ENCODE measurements around the gene METTL6.
A peak's percentile ranks its signal among the peaks of the same experiment; 100 is the strongest.
"Not testable (repeated sequence)": the region's sequence is repeated elsewhere in the genome, so short reads cannot be mapped to it uniquely, and the experiment has no call there.

Gene METTL6

DNA sequence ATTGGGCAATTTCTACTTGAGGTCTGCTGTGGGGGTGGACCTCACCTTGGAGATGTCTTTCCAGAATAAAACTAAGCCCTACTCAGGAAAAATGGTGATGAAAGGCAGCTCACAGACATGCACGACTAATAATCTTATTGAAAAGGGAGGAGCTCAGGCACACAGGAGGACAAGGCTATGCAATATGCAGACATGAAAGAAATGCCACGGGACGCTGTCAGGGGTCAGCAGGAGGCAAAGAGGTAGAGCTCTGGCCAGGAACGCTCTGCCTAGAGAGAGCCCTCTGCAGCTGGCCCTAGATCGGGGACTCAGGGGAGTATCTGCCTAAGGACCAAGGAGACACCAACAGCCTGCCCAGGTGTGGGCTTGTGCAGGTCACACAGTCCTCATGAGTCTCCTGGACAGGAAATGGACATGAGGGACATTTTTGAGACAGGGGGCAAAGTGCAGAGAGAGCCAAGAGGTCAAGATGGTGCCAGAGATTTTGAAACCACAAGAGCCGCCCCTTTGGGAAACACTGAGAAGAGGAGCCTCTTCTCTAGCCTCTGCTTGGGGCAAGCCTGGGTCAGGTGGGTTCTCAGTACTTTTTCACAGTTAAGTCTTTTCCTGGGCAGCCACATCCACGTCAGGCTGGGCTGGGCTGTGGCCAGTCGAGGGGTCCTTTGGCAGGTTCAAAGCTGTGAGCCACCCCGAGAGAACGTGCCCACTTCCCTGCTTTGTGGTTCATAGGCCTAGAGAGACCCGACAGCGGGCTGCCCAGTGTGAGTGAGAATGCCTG lies 23.3 kb upstream of the METTL6 start:
- no peak for DNase-seq

- no peak for DNase-seq
These were observed 22.3 kb upstream of the METTL6 start for GRCh38 chr3:15449489-15450224.

DNA sequence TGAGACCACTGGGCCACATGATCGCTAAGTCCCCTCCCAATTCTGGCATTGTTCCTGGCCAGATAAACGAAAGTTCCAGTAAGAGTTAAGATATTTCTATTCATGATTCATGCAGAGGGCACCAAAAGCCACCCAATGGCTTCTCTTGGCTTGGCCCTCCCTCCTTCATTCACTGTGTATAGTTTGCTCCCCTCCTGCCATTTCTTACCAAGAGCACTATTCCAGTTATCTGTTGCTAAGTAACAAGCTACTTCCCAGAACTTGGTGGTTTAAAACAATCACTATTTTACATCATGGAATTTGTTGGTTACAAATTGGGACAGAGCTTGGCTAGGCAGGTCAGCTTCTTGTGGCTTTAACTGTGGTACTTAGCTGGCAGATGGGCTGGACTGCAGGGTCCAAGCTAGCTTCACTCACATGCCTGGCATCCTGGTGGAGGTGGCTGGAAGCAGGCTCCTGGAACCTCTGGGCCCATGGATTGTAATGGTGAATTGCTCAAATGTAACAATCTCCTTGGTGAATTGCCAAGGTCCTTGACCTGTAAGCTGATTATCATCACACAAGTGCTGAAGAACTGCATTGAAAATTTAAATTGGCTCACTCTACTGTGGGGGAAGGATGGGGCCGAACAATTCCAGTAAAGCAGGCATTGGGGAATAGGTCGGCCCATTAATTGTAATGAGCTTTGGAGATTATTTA lies 16.6 kb upstream of the METTL6 start:
- DNase-seq, result no peak

- DNase-seq, result no peak
These were observed 13.5 kb upstream of the METTL6 start for GRCh38 chr3:15440891-15441290.

- DNase-seq, result peak; percentile 18
These were observed 12.1 kb upstream of the METTL6 start for GRCh38 chr3:15439476-15439875.

DNA sequence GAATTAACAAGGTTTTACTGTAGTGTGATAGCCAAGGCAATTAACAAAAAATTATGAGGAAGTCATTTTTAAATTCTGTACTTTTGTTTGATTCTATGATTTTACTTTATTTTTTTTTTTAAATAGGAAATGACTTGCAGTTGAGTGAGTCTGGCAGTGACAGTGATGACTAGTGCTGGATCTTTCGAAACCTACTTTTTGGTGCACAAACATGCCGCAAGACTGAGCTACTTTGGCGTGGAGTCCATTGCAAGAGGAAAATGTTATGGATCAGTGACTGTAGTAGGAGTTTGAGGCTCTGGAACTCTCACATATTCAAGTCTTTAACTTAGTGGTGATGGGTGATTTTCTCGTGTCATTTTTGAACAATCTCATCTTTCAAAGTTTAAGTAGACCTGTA lies 11.6 kb upstream of the METTL6 start:
- no peak for DNase-seq

DNA sequence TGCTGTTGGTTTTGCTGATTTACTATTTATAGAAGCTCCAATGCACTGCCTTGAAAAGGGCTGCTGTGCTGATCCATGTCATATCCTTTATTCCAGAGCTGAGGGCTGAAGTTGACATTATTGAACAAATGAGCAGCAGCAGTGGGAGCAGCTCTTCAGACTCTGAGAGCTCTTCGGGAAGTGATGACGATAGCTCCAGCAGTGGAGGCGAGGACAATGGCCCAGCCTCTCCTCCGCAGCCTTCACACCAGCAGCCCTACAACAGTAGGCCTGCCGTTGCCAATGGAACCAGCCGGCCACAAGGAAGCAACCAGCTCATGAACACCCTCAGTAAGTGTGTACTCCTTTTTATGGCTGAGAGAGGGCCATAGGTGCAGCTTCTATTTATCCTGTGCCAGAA lies 8.9 kb upstream of the METTL6 start:
- no peak for DNase-seq

- no peak for DNase-seq
These were observed 7.4 kb upstream of the METTL6 start for GRCh38 chr3:15434756-15435155.

GRCh38 chr3:15433531-15433930 lies 6.2 kb upstream of the METTL6 start:
- DNase-seq, result no peak

DNA sequence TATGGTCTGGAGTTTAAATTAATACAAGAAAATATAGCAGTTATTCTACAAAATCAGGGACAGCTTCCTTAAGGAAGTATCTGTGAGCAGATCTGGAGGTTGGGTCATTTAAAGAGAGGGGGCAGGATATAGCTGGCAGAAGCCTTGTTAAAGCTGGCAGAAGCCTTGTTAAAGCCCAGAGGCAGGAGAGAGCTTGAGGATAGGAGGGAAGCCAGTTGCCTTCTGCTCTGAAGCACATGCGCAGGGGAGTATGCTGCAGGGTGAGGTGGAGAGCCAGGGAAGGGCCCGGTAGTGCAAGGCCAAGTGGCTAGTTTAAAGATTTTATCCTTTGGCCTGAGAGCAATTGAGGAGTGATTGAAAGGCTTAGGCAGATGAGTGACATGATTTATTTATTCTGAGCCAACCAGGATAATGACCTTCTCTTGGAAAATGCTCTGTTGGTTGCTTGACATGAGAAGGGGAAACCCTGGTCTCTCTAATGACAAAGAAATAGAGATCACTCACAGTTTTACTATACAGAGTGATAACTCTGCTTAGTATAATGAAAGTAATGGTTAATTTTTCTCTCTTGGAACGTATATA lies 4.0 kb upstream of the METTL6 start:
- DNase-seq, result no peak

- DNase-seq, result no peak
These were observed 3.3 kb upstream of the METTL6 start for GRCh38 chr3:15430624-15431023.

GRCh38 chr3:15429080-15429479 lies 1.7 kb upstream of the METTL6 start:
- DNase-seq, result no peak

GRCh38 chr3:15428539-15428938 lies 1.2 kb upstream of the METTL6 start:
- DNase-seq, result peak; percentile 32

GRCh38 chr3:15427981-15428380 lies 637 bp upstream of the METTL6 start:
- no peak for DNase-seq

DNA sequence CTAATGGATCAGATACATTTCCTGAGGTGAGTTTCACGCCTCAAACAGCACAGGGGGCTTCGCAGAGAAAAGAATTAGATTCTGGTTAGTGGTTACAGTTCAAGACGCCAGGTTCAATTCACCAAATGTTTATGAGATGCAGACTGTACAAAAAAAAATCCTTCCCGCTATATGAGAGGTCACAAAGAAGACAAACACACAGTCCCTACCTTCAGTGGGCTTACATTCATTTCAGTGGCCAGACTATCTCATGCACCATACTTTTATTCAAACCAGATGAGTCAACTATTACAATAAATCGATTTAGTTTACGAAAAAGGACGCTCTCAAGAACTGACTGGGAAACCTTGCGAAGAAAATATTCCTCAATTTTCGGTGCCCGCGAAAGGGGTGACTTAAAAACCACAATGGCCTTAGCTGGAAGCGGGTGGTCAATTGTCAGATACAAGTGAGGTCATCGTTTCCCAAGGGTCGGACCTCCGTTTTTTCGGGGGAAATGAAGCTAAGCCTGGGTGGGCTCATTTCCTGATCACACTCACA lies 695 bp downstream of the METTL6 start:
- DNase-seq, result no peak

DNA sequence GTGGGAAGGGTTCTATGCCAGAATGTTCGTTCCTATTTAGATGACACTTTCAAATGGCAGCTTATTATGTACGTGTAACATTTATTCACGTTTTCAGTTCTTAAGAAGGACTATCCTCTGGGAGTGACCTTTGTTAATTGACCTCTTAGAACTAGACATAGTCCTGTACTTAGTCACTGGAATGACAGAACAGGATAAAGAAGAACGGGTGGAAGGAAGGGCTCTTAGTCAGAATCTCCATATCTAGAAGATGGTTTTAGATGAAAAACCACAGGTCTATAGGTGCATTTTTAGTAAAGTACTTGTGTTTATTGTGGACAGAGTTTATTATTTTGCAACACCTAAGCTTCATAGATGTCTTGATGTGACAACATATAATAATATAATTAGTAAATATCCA lies 6.5 kb downstream of the METTL6 start:
- DNase-seq, result no peak

GRCh38 chr3:15410966-15411365 lies 16.4 kb downstream of the METTL6 start:
- not testable (repeated sequence) for DNase-seq

DNA sequence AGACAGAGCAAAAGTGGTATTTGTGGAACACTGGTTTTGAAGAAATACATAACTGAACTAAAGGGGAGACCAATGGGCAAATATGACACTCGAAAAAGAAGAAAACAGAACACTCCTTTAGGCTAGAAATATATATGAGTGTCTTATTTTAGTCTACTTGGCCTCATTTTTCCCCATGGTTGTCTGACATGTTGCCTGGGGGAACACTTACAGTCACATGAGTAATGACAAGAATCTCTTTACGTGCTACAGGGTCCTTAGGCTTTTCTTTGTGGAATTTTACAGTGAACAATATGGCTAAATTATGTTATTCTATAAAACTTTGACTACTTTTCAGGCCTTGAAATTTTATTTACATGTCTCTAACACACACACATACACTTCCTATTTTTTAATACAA lies 17.6 kb downstream of the METTL6 start:
- no peak for DNase-seq

DNA sequence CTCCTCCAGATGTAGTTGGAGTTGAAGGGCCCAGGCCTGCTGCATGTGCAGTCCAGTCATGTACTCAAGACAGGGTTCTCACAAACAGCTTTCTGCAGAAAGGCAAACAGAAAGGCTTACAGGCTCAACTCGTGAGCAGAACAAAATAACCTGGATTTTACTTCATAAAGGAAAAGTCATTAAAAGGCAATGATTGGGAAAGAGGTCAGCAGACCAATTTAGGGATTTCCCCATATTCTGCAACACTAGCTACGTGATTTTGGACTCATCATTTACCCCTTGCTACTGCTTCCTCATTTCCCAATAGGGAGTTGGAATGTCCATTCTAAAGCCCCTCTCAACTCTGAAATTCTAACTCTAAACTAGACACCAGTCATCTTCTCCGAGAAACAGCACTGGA lies 18.1 kb downstream of the METTL6 start:
- DNase-seq, result no peak

- peak; percentile 69 for DNase-seq
These were observed 21.8 kb downstream of the METTL6 start for GRCh38 chr3:15405448-15406050.

- no peak for DNase-seq
These were observed 22.6 kb downstream of the METTL6 start for GRCh38 chr3:15404767-15405166.

GRCh38 chr3:15403965-15404364 lies 23.4 kb downstream of the METTL6 start:
- no peak for DNase-seq

GRCh38 chr3:15403495-15403894 lies 23.8 kb downstream of the METTL6 start:
- DNase-seq, result no peak

Data from RPMI8226 (cell line).